Fibroblast of mammary gland (primary cell): Measurements from ENCODE around the gene RIPOR1.

ENCODE experiments used
- DNase-seq: peaks from one replicate; pipeline ENCODE4 v3.0.0-alpha.2; 2010; ENCODE audit warnings: low read depth
- H3K4me3 ChIP-seq: 2 replicates; pipeline ENCODE4 v1.5.1; 2011; ENCODE audit warnings: low read depth, mild to moderate bottlenecking, low read length, moderate library complexity; ENCODE audit not compliant: control insufficient read depth
- CTCF ChIP-seq: conservative IDR thresholded peaks from 2 replicates; pipeline ENCODE4 v1.5.1; 2011; ENCODE audit warnings: low read depth, low read length, inconsistent platforms; ENCODE audit not compliant: control insufficient read depth, insufficient read depth

RIPOR1 gene

GRCh38 chr16:67544844-67545664 lies 16.4 kb downstream of the RIPOR1 start:
- no peak for TF ChIP-seq CTCF
- H3K4me3 ChIP-seq, result no peak overlapping the region
- no peak for DNase-seq

- TF ChIP-seq CTCF, result no peak
- DNase-seq, result no peak
- no peak overlapping the region for H3K4me3 ChIP-seq
These were observed 17.0 kb downstream of the RIPOR1 start for GRCh38 chr16:67545665-67546024.

- no peak for TF ChIP-seq CTCF
- no peak overlapping the region for H3K4me3 ChIP-seq
- DNase-seq, result no peak
These were observed 17.5 kb downstream of the RIPOR1 start for GRCh38 chr16:67546091-67546501.

- no peak overlapping the region for H3K4me3 ChIP-seq
- peak; percentile 67 for DNase-seq
- peak; percentile 93 for TF ChIP-seq CTCF
These were observed 18.3 kb downstream of the RIPOR1 start for GRCh38 chr16:67546761-67547422.

GRCh38 chr16:67547423-67548264 lies 19.0 kb downstream of the RIPOR1 start:
- TF ChIP-seq CTCF, result no peak
- DNase-seq, result no peak
- H3K4me3 ChIP-seq, result no peak overlapping the region

- no peak for TF ChIP-seq CTCF
- H3K4me3 ChIP-seq, result no peak overlapping the region
- no peak for DNase-seq
These were observed 19.9 kb downstream of the RIPOR1 start for GRCh38 chr16:67548265-67549126.
